Psoas muscle (tissue), 8 donors: ENCODE results near the gene DSN1. TPM values are rescaled to one million over a fixed set of nuclear protein-coding genes. Genes with fewer than 3 reads are reported as not detected.

Experiments
- ATAC-seq, 4 donors: fragments of 200-7000 bp; cut with Tn5 transposase; one replicate each; pipeline ENCODE4 v1.9.1; 2020; ENCODE audit warnings: moderate library complexity in 3 of 4, mild to moderate bottlenecking in 2 of 4
- DNase-seq, 2 donors: peaks; one replicate each; pipeline ENCODE4 v3.0.0-alpha.2; 2020
- H3K27ac ChIP-seq: fragments of 200-600 bp; one replicate; pipeline ENCODE4 v1.8.0; 2022
- H3K27me3 ChIP-seq, 3 donors: fragments of 200-600 bp in 1 of 3; one replicate each; pipeline versions ENCODE4 v1.6.1 to v1.8.0; 2013 to 2022; ENCODE audit warnings: low read length in 2 of 3, mild to moderate bottlenecking in 2 of 3, moderate library complexity in 1 of 3; ENCODE audit not compliant: insufficient read depth in 3 of 3
- H3K36me3 ChIP-seq, 2 donors: fragments of 200-600 bp in 1 of 2; one replicate each; pipeline versions ENCODE4 v1.6.1 to v1.8.0; 2013 to 2022; ENCODE audit warnings: low read depth in 1 of 2, mild to moderate bottlenecking in 1 of 2, moderate library complexity in 1 of 2; ENCODE audit not compliant: insufficient read depth in 1 of 2
- H3K4me1 ChIP-seq: fragments of 200-600 bp; one replicate; pipeline ENCODE4 v1.8.0; 2022
- H3K4me3 ChIP-seq: fragments of 200-600 bp; one replicate; pipeline ENCODE4 v1.8.0; 2022; ENCODE audit warnings: mild to moderate bottlenecking
- H3K9me3 ChIP-seq: fragments of 200-600 bp; one replicate; pipeline ENCODE4 v1.8.0; 2022
- WGBS, 3 donors: extraction: QIAGEN DNeasy Blood & Tissue Kit; methylation state at CpG; one replicate each; pipeline versions ENCODE4 v1.1.6 to v1.1.7; 2013; 5-methylcytosine and 5-hydroxymethylcytosine counted together
- intact Hi-C, 2 donors: fragments of 100-400 bp; cut with DNase I; formaldehyde crosslinking; loops; one replicate each; pipeline versions ENCODE4 v1.11.0 to v1.14.2; 2022
- polyA plus RNA-seq, 3 donors: library from polyadenylated mRNA; stranded (reverse); fragments of 200-250 nt; gene quantifications; one replicate each; pipeline ENCODE4 v1.2.3, GENCODE V29; 2013
- total RNA-seq, 4 donors: library from RNA; stranded (reverse); fragmentation: NEBNext Ultra II Directional in 2 of 4; extraction: Animal tissue kit (Norgen Biotek cat#: 25700) in 2 of 4; gene quantifications; one replicate each; pipeline versions ENCODE4 v1.2.1 to v1.2.4, GENCODE V29; 2021 to 2023
- TF ChIP-seq, protein P1 (sequence below): fragments of 200-600 bp; IDR thresholded peaks from one replicate; pipeline ENCODE4 v1.8.0; 2022; ENCODE audit warnings: antibody characterized with exemption
- donor health status: healthy with polysubstance abuse.
- donor health status: DM: no; HTN: no; CAD: no; lungs with moderate emphysema.
- donor health status: Bipolar disorder and iron deficiency.
- donor health status: healthy.
- donor health status: DM: yes; HTN: yes; CAD: no.
- donor health status: DM: no; HTN: no; CAD: no.
- donor health status: DM: no; HTN: no; CAD: no.
- donor health status: DM: yes; HTN: yes; CAD: no.

DSN1 gene
- total and polyA plus RNA-seq, 7 donors: 1.7 to 8.3 (median 3.0) TPM

GRCh38 chr20:36792422-36792821, 18.9 kb upstream of the DSN1 start:
- TF ChIP-seq, protein P1, sequence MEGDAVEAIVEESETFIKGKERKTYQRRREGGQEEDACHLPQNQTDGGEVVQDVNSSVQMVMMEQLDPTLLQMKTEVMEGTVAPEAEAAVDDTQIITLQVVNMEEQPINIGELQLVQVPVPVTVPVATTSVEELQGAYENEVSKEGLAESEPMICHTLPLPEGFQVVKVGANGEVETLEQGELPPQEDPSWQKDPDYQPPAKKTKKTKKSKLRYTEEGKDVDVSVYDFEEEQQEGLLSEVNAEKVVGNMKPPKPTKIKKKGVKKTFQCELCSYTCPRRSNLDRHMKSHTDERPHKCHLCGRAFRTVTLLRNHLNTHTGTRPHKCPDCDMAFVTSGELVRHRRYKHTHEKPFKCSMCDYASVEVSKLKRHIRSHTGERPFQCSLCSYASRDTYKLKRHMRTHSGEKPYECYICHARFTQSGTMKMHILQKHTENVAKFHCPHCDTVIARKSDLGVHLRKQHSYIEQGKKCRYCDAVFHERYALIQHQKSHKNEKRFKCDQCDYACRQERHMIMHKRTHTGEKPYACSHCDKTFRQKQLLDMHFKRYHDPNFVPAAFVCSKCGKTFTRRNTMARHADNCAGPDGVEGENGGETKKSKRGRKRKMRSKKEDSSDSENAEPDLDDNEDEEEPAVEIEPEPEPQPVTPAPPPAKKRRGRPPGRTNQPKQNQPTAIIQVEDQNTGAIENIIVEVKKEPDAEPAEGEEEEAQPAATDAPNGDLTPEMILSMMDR: peak; percentile 21
- Histone ChIP-seq H3K9me3 (no peaks in the 10 kb centered on the region), H3K27ac (no peak overlapping the region), H3K27me3 (no peaks in the 10 kb centered on the region), H3K4me3 (no peak overlapping the region), H3K4me1 (no peaks in the 10 kb centered on the region), H3K36me3 (peaks cover 0 to 37% of the 10 kb centered on the region in 2 donors)
- intact Hi-C loops: no loop called here
- ATAC-seq: peak in 2 of 4 donors; percentile 53 to 65
- 57 to 83% (median 59%) methylated on average over 3 of the region's 3 CpGs for WGBS, 3 donors
- DNase-seq: no peak

GRCh38 chr20:36791862-36792261, 18.3 kb upstream of the DSN1 start:
- H3K36me3 ChIP-seq: peaks cover 0 to 32% of the 10 kb centered on the region in 2 donors

GRCh38 chr20:36786663-36787062, 13.1 kb upstream of the DSN1 start:
- TF ChIP-seq, protein P1: no peak
- no peak overlapping the region for H3K27ac ChIP-seq
- no peaks in the 10 kb centered on the region for H3K9me3 ChIP-seq
- peaks cover 0 to 22% of the 10 kb centered on the region in 2 donors for H3K36me3 ChIP-seq
- no peaks in the 10 kb centered on the region for H3K27me3 ChIP-seq
- no peak overlapping the region for H3K4me3 ChIP-seq
- DNase-seq (no peak), ATAC-seq (no peak)
- H3K4me1 ChIP-seq: peaks cover 5% of the 10 kb centered on the region
- intact Hi-C loops: no loop called here
- 84 to 90% (median 88%) methylated on average over 5 of the region's 5 CpGs for WGBS, 3 donors

More at GRCh38 chr20:36791862-36792261, 18.3 kb upstream of the DSN1 start:
- H3K4me1 ChIP-seq: no peaks in the 10 kb centered on the region
- no peak overlapping the region for H3K4me3 ChIP-seq
- TF ChIP-seq, protein P1: no peak
- no peak overlapping the region for H3K27ac ChIP-seq
- 87 to 95% (median 92%) methylated on average over 5 of the region's 5 CpGs for WGBS, 3 donors
- H3K9me3 ChIP-seq: no peaks in the 10 kb centered on the region
- no peak for DNase-seq
- intact Hi-C loops: no loop called here
- no peak for ATAC-seq
- no peaks in the 10 kb centered on the region for H3K27me3 ChIP-seq

DNA sequence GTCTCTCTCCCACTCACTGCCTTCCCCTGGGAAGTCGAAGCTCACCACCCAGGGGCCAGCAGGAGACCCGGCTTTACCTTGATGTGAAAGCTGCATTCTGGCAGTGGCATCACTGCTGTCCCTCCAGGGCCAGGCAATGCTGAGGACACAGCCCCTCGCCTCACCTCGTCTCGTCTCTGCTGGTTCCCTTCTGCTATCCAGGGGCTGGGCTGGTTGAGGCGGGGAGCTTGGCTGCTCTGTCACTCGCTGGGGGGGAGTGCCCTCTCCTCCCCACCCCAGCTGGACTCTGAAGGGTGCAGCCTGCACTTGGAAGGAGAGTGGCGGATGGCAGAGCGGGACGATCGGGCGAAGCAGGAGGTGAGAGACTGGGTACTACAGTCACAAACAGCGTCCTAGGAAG, 12.7 kb upstream of the DSN1 start:
- Histone ChIP-seq H3K27me3 (no peaks in the 10 kb centered on the region), H3K36me3 (peaks cover 0 to 20% of the 10 kb centered on the region in 2 donors), H3K9me3 (no peaks in the 10 kb centered on the region), H3K4me3 (no peak overlapping the region), H3K4me1 (peaks cover 5% of the 10 kb centered on the region), H3K27ac (no peak overlapping the region)
- TF ChIP-seq, protein P1: no peak
- ATAC-seq (no peak), DNase-seq (no peak)
- WGBS, 3 donors: 93 to 96% (median 93%) methylated on average over 13 of the region's 13 CpGs
- intact Hi-C loops: no loop called here

- no peak for DNase-seq
- Histone ChIP-seq H3K27me3 (no peaks in the 10 kb centered on the region), H3K4me1 (peaks cover 5% of the 10 kb centered on the region), H3K27ac (peak overlapping the region; percentile 15), H3K9me3 (no peaks in the 10 kb centered on the region), H3K4me3 (no peak overlapping the region), H3K36me3 (peaks cover 0 to 20% of the 10 kb centered on the region in 2 donors)
- ATAC-seq: peak in 1 of 4 donors; percentile 23
- intact Hi-C loops: no loop called here
- TF ChIP-seq, protein P1: no peak
- 73 to 83% (median 76%) methylated on average over 2 of the region's 2 CpGs for WGBS, 3 donors
Observed at GRCh38 chr20:36785308-36785707, 11.7 kb upstream of the DSN1 start.
